Chondrocyte (in vitro differentiated cells): ENCODE results near the gene ADGRV1. TPM values are rescaled to one million over a fixed set of nuclear protein-coding genes. Genes with fewer than 3 reads are reported as not detected.
"Not testable (repeated sequence)": the region's sequence is repeated elsewhere in the genome, so short reads cannot be mapped to it uniquely, and the experiment has no call there.

ENCODE experiments used
- DNase-seq: peaks from one replicate; pipeline ENCODE4 v3.0.0; 2021; ENCODE audit warnings: mixed read lengths, low spot score
- H3K27ac Mint-ChIP-seq: one replicate; pipeline ENCODE4 v1.8.0; 2021; ENCODE audit warnings: mild to moderate bottlenecking, moderate library complexity, mixed read lengths; ENCODE audit not compliant: unreplicated experiment
- H3K27me3 Mint-ChIP-seq: 2 replicates; pipeline ENCODE4 v1.8.0; 2021; ENCODE audit warnings: low read depth, mixed read lengths
- H3K36me3 Mint-ChIP-seq: 2 replicates; pipeline ENCODE4 v1.8.0; 2021; ENCODE audit warnings: low read depth, mixed read lengths
- H3K4me1 Mint-ChIP-seq: 2 replicates; pipeline ENCODE4 v1.8.0; 2021; ENCODE audit warnings: low read depth, mild to moderate bottlenecking, mixed read lengths
- H3K4me3 Mint-ChIP-seq: one replicate; pipeline ENCODE4 v1.8.0; 2021; ENCODE audit warnings: mild to moderate bottlenecking, moderate library complexity, mixed read lengths; ENCODE audit not compliant: unreplicated experiment
- H3K9me3 Mint-ChIP-seq: 2 replicates; pipeline ENCODE4 v1.8.0; 2021; ENCODE audit warnings: low read depth, mixed read lengths
- total RNA-seq: library from RNA; stranded (reverse); gene quantifications from 3 replicates; pipeline ENCODE4 v1.2.1, GENCODE V29; 2021
- TF ChIP-seq, protein P1 (sequence below): fragments of 200-600 bp; sonication (generic); IDR thresholded peaks from 2 replicates; pipeline ENCODE4 v1.5.0; 2021; ENCODE audit warnings: antibody characterized with exemption, mild to moderate bottlenecking, moderate library complexity

ADGRV1 gene
- total RNA-seq, 1 donor from 2014 or later = 1.5 TPM

- TF ChIP-seq, protein P1, sequence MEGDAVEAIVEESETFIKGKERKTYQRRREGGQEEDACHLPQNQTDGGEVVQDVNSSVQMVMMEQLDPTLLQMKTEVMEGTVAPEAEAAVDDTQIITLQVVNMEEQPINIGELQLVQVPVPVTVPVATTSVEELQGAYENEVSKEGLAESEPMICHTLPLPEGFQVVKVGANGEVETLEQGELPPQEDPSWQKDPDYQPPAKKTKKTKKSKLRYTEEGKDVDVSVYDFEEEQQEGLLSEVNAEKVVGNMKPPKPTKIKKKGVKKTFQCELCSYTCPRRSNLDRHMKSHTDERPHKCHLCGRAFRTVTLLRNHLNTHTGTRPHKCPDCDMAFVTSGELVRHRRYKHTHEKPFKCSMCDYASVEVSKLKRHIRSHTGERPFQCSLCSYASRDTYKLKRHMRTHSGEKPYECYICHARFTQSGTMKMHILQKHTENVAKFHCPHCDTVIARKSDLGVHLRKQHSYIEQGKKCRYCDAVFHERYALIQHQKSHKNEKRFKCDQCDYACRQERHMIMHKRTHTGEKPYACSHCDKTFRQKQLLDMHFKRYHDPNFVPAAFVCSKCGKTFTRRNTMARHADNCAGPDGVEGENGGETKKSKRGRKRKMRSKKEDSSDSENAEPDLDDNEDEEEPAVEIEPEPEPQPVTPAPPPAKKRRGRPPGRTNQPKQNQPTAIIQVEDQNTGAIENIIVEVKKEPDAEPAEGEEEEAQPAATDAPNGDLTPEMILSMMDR = no peak
- H3K27me3 Mint-ChIP-seq = peaks cover 3% of the 10 kb centered on the region
These were observed 503.5 kb downstream of the ADGRV1 start for GRCh38 chr5:91061946-91062562.

DNA sequence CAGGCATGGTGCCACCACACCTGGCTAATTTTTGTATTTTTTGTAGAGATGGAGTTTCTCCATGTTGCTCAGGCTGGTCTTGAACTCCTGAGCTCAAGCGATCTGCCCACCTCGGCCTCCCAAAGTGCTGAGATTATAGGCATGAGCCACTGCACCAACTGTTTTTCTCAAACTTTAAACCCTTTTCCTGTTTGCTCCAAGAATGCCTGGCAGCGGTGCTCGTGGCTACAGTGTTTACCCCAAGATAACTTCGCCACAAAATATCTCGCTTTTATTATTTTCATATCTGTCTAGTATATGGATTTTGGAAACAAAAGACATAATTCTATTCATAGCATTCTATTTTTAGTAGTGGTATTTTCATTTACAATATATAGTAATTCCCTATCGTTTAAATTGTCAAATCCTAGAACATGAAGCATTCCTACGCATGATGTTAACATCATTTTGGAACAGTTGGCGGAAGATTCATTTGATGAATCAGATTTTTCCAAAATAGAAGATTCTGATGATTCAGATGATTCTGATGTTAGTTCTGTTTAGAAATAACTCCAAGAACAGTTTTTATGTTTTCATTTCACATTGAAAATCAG, 504.6 kb downstream of the ADGRV1 start:
- H3K36me3 Mint-ChIP-seq, DNase-seq, H3K9me3 Mint-ChIP-seq, H3K4me3 Mint-ChIP-seq, H3K27ac Mint-ChIP-seq, H3K27me3 Mint-ChIP-seq: not testable (repeated sequence)
- H3K4me1 Mint-ChIP-seq = peaks cover 12% of the 10 kb centered on the region

More at GRCh38 chr5:91061946-91062562, 503.5 kb downstream of the ADGRV1 start:
- peaks cover 12% of the 10 kb centered on the region for H3K4me1 Mint-ChIP-seq
- H3K36me3 Mint-ChIP-seq = no peaks in the 10 kb centered on the region
- no peak overlapping the region for H3K4me3 Mint-ChIP-seq
- no peaks in the 10 kb centered on the region for H3K9me3 Mint-ChIP-seq
- DNase-seq = no peak
- no peak overlapping the region for H3K27ac Mint-ChIP-seq

GRCh38 chr5:91065496-91065895, 506.9 kb downstream of the ADGRV1 start:
- H3K36me3 Mint-ChIP-seq = no peaks in the 10 kb centered on the region
- H3K4me3 Mint-ChIP-seq = no peak overlapping the region
- H3K27me3 Mint-ChIP-seq = peaks cover 3% of the 10 kb centered on the region
- no peak for DNase-seq
- TF ChIP-seq, protein P1 = no peak
- peaks cover 12% of the 10 kb centered on the region for H3K4me1 Mint-ChIP-seq
- peaks cover 6% of the 10 kb centered on the region for H3K9me3 Mint-ChIP-seq
- H3K27ac Mint-ChIP-seq = no peak overlapping the region

- no peak for DNase-seq
- H3K4me1 Mint-ChIP-seq = peaks cover 17% of the 10 kb centered on the region
- H3K9me3 Mint-ChIP-seq = peaks cover 9% of the 10 kb centered on the region
- H3K27ac Mint-ChIP-seq = no peak overlapping the region
- no peaks in the 10 kb centered on the region for H3K36me3 Mint-ChIP-seq
- TF ChIP-seq, protein P1 = no peak
- H3K4me3 Mint-ChIP-seq = no peak overlapping the region
- H3K27me3 Mint-ChIP-seq = no peaks in the 10 kb centered on the region
These were observed 510.8 kb downstream of the ADGRV1 start for GRCh38 chr5:91069364-91069763.

DNA sequence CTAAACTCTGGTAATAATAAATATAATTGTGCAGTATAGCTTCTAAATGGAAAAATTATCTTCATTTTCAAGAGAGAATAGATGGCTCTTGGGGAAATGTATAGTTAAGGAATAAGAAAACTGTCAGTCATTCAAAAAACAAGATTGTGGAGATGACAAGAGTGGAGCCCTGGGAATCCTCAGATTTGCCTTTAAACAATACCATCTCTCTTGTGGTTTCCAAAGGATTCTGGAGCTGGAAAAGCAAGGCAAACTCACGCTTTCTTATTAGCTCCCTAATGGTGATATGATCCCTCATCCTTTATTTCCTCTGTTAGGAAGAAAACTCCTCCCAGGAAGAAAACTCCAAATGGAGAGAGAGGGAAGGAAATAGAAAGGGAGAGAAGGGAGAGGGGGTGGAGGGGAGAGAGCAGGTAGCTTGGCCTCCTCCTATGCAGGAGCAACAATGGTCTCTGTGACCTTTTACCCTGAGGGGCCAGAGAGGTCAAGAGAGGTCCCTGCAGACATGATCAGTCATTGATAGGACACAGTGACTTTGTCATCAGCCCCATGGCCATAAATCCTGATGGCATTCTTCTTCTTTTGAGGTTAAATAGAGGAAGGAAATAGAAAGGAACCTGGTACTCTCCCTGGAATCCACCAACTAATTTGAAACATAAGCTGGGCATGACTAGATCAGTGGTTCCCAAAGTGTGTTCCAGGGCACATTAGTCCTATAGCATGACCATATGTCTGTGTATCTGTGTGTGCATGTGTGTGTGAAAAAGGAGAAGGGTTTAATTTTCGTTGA, 512.4 kb downstream of the ADGRV1 start:
- H3K9me3 Mint-ChIP-seq = peaks cover 10% of the 10 kb centered on the region
- peaks cover 24% of the 10 kb centered on the region for H3K4me1 Mint-ChIP-seq
- no peaks in the 10 kb centered on the region for H3K27me3 Mint-ChIP-seq
- DNase-seq = no peak
- H3K36me3 Mint-ChIP-seq = no peaks in the 10 kb centered on the region
- no peak overlapping the region for H3K27ac Mint-ChIP-seq
- TF ChIP-seq, protein P1 = no peak
- no peak overlapping the region for H3K4me3 Mint-ChIP-seq
